ENCODE results near the gene SYN1. TPM values are rescaled to one million over a fixed set of nuclear protein-coding genes. Genes with fewer than 3 reads are reported as not detected.

SYN1 gene
- total RNA-seq, 1 donor from 2014 or later, result 1.9 TPM

GRCh38 chrX:47649271-47649670, 29.6 kb upstream of the SYN1 start:
- peak overlapping the region; percentile 81 for H3K4me3 ChIP-seq (ENCODE audit: low read depth, low read length)
- no peak for TF ChIP-seq CTCF (IDR thresholded peaks at IDR 0.05; ENCODE audit: insufficient read depth, low read length, poor library complexity, severe bottlenecking)
- H3K27me3 ChIP-seq (ENCODE audit: control insufficient read depth, insufficient read depth, low read length), result no peaks in the 10 kb centered on the region
- DNase-seq (ENCODE audit: low read depth), result no peak
- peaks cover 2% of the 10 kb centered on the region for H3K36me3 ChIP-seq (ENCODE audit: control insufficient read depth, insufficient read depth, low read length)

GRCh38 chrX:47648376-47648775, 28.7 kb upstream of the SYN1 start:
- peaks cover 2% of the 10 kb centered on the region for H3K36me3 ChIP-seq (ENCODE audit: control insufficient read depth, insufficient read depth, low read length)
- no peaks in the 10 kb centered on the region for H3K27me3 ChIP-seq (ENCODE audit: control insufficient read depth, insufficient read depth, low read length)
- DNase-seq (ENCODE audit: low read depth), result no peak
- TF ChIP-seq CTCF (IDR thresholded peaks at IDR 0.05; ENCODE audit: insufficient read depth, low read length, poor library complexity, severe bottlenecking), result no peak
- no peak overlapping the region for H3K4me3 ChIP-seq (ENCODE audit: low read depth, low read length)

GRCh38 chrX:47646636-47647035, 27.0 kb upstream of the SYN1 start:
- H3K36me3 ChIP-seq (ENCODE audit: control insufficient read depth, insufficient read depth, low read length), result peaks cover 2% of the 10 kb centered on the region
- H3K27me3 ChIP-seq (ENCODE audit: control insufficient read depth, insufficient read depth, low read length), result no peaks in the 10 kb centered on the region
- DNase-seq (ENCODE audit: low read depth), result no peak
- H3K4me3 ChIP-seq (ENCODE audit: low read depth, low read length), result no peak overlapping the region
- TF ChIP-seq CTCF (IDR thresholded peaks at IDR 0.05; ENCODE audit: insufficient read depth, low read length, poor library complexity, severe bottlenecking), result no peak

- Histone ChIP-seq H3K27me3 (ENCODE audit: control insufficient read depth, insufficient read depth, low read length) (no peaks in the 10 kb centered on the region), H3K4me3 (ENCODE audit: low read depth, low read length) (no peak overlapping the region), H3K36me3 (ENCODE audit: control insufficient read depth, insufficient read depth, low read length) (peaks cover 2% of the 10 kb centered on the region)
- TF ChIP-seq CTCF (IDR thresholded peaks at IDR 0.05; ENCODE audit: insufficient read depth, low read length, poor library complexity, severe bottlenecking), result no peak
- DNase-seq (ENCODE audit: low read depth), result no peak
These were observed 25.9 kb upstream of the SYN1 start for GRCh38 chrX:47645530-47645929.

- H3K27me3 ChIP-seq (ENCODE audit: control insufficient read depth, insufficient read depth, low read length), result no peaks in the 10 kb centered on the region
- DNase-seq (ENCODE audit: low read depth), result no peak
- TF ChIP-seq CTCF (IDR thresholded peaks at IDR 0.05; ENCODE audit: insufficient read depth, low read length, poor library complexity, severe bottlenecking), result peak; percentile 18
- peaks cover 2% of the 10 kb centered on the region for H3K36me3 ChIP-seq (ENCODE audit: control insufficient read depth, insufficient read depth, low read length)
- H3K4me3 ChIP-seq (ENCODE audit: low read depth, low read length), result no peak overlapping the region
These were observed 25.0 kb upstream of the SYN1 start for GRCh38 chrX:47644557-47645091.

GRCh38 chrX:47643926-47644325, 24.3 kb upstream of the SYN1 start:
- H3K4me3 ChIP-seq (ENCODE audit: low read depth, low read length), result no peak overlapping the region
- peak; percentile 25 for TF ChIP-seq CTCF (IDR thresholded peaks at IDR 0.05; ENCODE audit: insufficient read depth, low read length, poor library complexity, severe bottlenecking)
- no peaks in the 10 kb centered on the region for H3K27me3 ChIP-seq (ENCODE audit: control insufficient read depth, insufficient read depth, low read length)
- no peaks in the 10 kb centered on the region for H3K36me3 ChIP-seq (ENCODE audit: control insufficient read depth, insufficient read depth, low read length)
- no peak for DNase-seq (ENCODE audit: low read depth)
